Stimulated activated CD8-positive, alpha-beta memory T cell treated with anti-CD3 and anti-CD28 coated beads, Interleukin-2, amount 100 ng/mL, for 48 hours (primary cell): Measurements from ENCODE around the gene BACH2.
A peak's percentile ranks its signal among the peaks of the same experiment; 100 is the strongest.
"Not testable (repeated sequence)": the region's sequence is repeated elsewhere in the genome, so short reads cannot be mapped to it uniquely, and the experiment has no call there.

Experiments used
- DNase-seq, 2 donors: peaks; one replicate each; pipeline ENCODE4 v3.0.0-alpha.2; 2020; ENCODE audit warnings: low read depth in 2 of 2

Gene BACH2

GRCh38 chr6:90066697-90067096 is 229.9 kb downstream of the BACH2 start:
- no peak for DNase-seq

GRCh38 chr6:90065173-90065572 is 231.5 kb downstream of the BACH2 start:
- no peak for DNase-seq

GRCh38 chr6:90062667-90063066 is 234.0 kb downstream of the BACH2 start:
- DNase-seq: no peak

GRCh38 chr6:90062051-90062450 is 234.6 kb downstream of the BACH2 start:
- no peak for DNase-seq

- not testable (repeated sequence) for DNase-seq
These were observed 237.5 kb downstream of the BACH2 start for GRCh38 chr6:90059178-90059577.

GRCh38 chr6:90055924-90056323 is 240.7 kb downstream of the BACH2 start:
- DNase-seq: not testable (repeated sequence)

GRCh38 chr6:90054193-90054592 is 242.4 kb downstream of the BACH2 start:
- DNase-seq: not testable (repeated sequence)

GRCh38 chr6:90053614-90054013 is 243.0 kb downstream of the BACH2 start:
- no peak for DNase-seq

GRCh38 chr6:90049295-90049694 is 247.3 kb downstream of the BACH2 start:
- DNase-seq: peak in 1 of 2 donors; percentile 19

GRCh38 chr6:90048206-90048967 is 248.3 kb downstream of the BACH2 start:
- no peak for DNase-seq

GRCh38 chr6:90045535-90045934 is 251.1 kb downstream of the BACH2 start:
- no peak for DNase-seq

- DNase-seq: no peak
These were observed 251.7 kb downstream of the BACH2 start for GRCh38 chr6:90044833-90045381.

- no peak for DNase-seq
These were observed 252.3 kb downstream of the BACH2 start for GRCh38 chr6:90044182-90044832.

- no peak for DNase-seq
These were observed 255.7 kb downstream of the BACH2 start for GRCh38 chr6:90040931-90041330.

GRCh38 chr6:90039911-90040310 is 256.7 kb downstream of the BACH2 start:
- no peak for DNase-seq

- DNase-seq: no peak
These were observed 257.5 kb downstream of the BACH2 start for GRCh38 chr6:90038961-90039653.

- no peak for DNase-seq
These were observed 259.7 kb downstream of the BACH2 start for GRCh38 chr6:90036963-90037362.

GRCh38 chr6:90035047-90035723 is 261.5 kb downstream of the BACH2 start:
- no peak for DNase-seq

GRCh38 chr6:90033746-90034271 is 262.8 kb downstream of the BACH2 start:
- no peak for DNase-seq

- not testable (repeated sequence) for DNase-seq
These were observed 264.0 kb downstream of the BACH2 start for GRCh38 chr6:90032489-90033212.
